C4-2B (cell line): Measurements from ENCODE around the gene ISLR2.

Source experiments
- H3K27ac ChIP-seq: fragments of 450-650 bp; 2 replicates; pipeline ENCODE4 v1.5.1; 2017
- ZFX ChIP-seq: fragments of 450-650 bp; IDR thresholded peaks from 2 replicates; pipeline ENCODE4 v1.6.1; 2017
- TF ChIP-seq, protein P1 (sequence below): fragments of 450-650 bp; conservative IDR thresholded peaks from 2 replicates; pipeline ENCODE4 v1.5.1; 2017; ENCODE audit warnings: mild to moderate bottlenecking

ISLR2 gene

DNA sequence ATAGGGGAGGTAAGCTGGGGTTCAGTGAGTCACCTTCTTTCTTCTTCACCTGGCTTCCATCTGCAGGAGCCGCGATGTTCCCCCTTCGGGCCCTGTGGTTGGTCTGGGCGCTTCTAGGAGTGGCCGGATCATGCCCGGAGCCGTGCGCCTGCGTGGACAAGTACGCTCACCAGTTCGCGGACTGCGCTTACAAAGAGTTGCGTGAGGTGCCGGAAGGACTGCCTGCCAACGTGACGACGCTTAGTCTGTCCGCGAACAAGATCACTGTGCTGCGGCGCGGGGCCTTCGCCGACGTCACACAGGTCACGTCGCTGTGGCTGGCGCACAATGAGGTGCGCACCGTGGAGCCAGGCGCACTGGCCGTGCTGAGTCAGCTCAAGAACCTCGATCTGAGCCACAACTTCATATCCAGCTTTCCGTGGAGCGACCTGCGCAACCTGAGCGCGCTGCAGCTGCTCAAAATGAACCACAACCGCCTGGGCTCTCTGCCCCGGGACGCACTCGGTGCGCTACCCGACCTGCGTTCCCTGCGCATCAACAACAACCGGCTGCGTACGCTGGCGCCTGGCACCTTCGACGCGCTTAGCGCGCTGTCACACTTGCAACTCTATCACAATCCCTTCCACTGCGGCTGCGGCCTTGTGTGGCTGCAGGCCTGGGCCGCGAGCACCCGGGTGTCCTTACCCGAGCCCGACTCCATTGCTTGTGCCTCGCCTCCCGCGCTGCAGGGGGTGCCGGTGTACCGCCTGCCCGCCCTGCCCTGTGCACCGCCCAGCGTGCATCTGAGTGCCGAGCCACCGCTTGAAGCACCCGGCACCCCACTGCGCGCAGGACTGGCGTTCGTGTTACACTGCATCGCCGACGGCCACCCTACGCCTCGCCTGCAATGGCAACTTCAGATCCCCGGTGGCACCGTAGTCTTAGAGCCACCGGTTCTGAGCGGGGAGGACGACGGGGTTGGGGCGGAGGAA is 2.6 kb downstream of the ISLR2 start:
- TF ChIP-seq ZFX: no peak
- TF ChIP-seq, protein P1, sequence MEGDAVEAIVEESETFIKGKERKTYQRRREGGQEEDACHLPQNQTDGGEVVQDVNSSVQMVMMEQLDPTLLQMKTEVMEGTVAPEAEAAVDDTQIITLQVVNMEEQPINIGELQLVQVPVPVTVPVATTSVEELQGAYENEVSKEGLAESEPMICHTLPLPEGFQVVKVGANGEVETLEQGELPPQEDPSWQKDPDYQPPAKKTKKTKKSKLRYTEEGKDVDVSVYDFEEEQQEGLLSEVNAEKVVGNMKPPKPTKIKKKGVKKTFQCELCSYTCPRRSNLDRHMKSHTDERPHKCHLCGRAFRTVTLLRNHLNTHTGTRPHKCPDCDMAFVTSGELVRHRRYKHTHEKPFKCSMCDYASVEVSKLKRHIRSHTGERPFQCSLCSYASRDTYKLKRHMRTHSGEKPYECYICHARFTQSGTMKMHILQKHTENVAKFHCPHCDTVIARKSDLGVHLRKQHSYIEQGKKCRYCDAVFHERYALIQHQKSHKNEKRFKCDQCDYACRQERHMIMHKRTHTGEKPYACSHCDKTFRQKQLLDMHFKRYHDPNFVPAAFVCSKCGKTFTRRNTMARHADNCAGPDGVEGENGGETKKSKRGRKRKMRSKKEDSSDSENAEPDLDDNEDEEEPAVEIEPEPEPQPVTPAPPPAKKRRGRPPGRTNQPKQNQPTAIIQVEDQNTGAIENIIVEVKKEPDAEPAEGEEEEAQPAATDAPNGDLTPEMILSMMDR: no peak
- H3K27ac ChIP-seq: no peak overlapping the region

DNA sequence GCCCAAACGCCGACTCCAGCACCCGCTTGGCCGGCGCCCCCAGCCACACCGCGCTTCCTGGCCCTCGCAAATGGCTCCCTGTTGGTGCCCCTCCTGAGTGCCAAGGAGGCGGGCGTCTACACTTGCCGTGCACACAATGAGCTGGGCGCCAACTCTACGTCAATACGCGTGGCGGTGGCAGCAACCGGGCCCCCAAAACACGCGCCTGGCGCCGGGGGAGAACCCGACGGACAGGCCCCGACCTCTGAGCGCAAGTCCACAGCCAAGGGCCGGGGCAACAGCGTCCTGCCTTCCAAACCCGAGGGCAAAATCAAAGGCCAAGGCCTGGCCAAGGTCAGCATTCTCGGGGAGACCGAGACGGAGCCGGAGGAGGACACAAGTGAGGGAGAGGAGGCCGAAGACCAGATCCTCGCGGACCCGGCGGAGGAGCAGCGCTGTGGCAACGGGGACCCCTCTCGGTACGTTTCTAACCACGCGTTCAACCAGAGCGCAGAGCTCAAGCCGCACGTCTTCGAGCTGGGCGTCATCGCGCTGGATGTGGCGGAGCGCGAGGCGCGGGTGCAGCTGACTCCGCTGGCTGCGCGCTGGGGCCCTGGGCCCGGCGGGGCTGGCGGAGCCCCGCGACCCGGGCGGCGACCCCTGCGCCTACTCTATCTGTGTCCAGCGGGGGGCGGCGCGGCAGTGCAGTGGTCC is 3.5 kb downstream of the ISLR2 start:
- no peak for TF ChIP-seq ZFX
- TF ChIP-seq, protein P1: no peak
- no peak overlapping the region for H3K27ac ChIP-seq

DNA sequence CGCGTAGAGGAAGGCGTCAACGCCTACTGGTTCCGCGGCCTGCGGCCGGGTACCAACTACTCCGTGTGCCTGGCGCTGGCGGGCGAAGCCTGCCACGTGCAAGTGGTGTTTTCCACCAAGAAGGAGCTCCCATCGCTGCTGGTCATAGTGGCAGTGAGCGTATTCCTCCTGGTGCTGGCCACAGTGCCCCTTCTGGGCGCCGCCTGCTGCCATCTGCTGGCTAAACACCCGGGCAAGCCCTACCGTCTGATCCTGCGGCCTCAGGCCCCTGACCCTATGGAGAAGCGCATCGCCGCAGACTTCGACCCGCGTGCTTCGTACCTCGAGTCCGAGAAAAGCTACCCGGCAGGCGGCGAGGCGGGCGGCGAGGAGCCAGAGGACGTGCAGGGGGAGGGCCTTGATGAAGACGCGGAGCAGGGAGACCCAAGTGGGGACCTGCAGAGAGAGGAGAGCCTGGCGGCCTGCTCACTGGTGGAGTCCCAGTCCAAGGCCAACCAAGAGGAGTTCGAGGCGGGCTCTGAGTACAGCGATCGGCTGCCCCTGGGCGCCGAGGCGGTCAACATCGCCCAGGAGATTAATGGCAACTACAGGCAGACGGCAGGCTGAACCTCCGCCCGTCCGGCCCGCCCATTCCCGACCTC is 4.1 kb downstream of the ISLR2 start:
- TF ChIP-seq, protein P1: peak; percentile 69
- no peak for TF ChIP-seq ZFX
- H3K27ac ChIP-seq: no peak overlapping the region

DNA sequence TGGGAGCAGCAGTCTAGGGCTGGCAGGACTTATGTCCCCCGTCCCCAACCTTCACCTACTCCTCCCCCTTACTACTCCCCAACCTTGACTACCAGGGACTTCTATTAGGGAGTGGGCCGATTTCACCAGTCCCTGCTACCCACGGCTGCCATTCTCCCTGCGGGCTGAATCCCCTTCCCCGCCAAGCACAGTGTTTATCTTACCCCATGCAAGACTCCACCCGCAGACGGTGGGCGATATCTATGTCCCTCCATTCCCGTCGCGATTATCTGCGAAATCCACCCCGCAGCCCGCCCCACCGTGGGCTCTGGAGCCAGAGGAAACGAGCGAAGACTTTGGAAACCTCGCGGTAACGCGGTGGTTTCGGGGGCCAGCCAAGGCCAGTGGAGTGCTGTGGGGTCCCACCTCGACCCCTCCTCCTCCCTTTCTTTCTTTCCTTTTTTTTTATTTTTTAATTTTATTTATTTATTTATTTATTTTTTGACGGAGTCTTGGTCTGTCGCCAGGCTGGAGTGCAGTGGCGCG is 4.7 kb downstream of the ISLR2 start:
- no peak overlapping the region for H3K27ac ChIP-seq
- TF ChIP-seq, protein P1: no peak
- TF ChIP-seq ZFX: no peak

DNA sequence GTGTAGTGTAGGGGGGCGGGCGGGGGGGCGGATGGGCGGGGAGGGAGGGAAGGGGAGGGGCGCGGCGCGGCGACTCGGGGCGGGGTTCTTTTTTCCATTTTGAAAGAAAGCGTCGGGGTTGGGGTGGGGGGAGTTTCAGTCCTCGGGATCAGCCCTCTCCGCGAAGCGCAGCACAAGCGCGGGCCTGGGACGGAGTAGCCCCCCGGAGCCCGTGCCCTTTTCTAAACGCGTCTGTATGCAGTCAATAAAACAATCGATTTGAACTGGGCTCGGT is 6.1 kb downstream of the ISLR2 start:
- TF ChIP-seq, protein P1: no peak
- no peak for TF ChIP-seq ZFX
- H3K27ac ChIP-seq: no peak overlapping the region

DNA sequence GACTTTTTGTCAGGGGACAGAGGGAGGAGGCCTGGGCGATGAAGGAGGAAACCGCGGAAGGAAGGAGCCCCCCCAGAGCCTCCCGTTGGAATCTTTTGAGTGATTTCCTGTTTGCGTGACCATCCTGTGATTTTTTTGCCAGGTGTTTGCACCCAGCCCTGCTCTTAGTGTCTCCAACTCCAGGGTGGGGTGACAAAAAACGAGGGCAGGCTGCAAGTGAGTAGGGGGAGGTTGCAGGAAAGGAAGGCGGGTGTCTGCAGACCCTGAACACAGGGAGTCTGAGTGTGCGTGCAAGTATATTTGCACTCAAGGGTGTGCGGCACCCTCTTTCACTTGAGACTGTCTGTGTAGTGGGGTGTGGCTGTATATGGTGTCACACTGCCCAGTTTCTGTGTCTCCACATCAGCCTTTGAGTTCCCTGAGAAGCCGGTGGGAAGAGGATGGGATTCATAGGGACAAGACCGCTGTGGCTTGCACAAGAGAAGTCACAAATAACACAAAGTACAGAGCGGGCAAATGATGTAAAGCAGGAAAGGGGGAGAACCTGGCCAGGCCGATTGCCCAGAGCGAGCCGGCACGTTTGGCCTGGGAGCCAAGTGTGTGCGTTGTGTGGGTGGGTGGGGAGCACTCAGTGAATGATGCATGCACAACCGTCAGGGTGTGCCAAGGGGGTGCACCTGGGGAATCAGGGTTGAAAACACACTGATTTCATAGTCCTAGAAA is 6.6 kb downstream of the ISLR2 start:
- TF ChIP-seq ZFX: no peak
- TF ChIP-seq, protein P1: no peak
- no peak overlapping the region for H3K27ac ChIP-seq
